GM19438 (cell line): ENCODE measurements around the gene CST6.
"Not testable (repeated sequence)": the region's sequence is repeated elsewhere in the genome, so short reads cannot be mapped to it uniquely, and the experiment has no call there.

Source experiments
- ATAC-seq: cut with Tn5 transposase; IDR thresholded peaks from one replicate; pipeline ENCODE4 v1.9.1; 2021; ENCODE audit warnings: low read depth; ENCODE audit not compliant: unreplicated experiment

The CST6 gene

GRCh38 chr11:66012946-66013761 lies 1.3 kb downstream of the CST6 start:
- ATAC-seq = no peak

GRCh38 chr11:66013762-66014100 lies 1.9 kb downstream of the CST6 start:
- no peak for ATAC-seq

GRCh38 chr11:66014804-66015453 lies 3.1 kb downstream of the CST6 start:
- ATAC-seq = no peak

- no peak for ATAC-seq
These were observed 3.7 kb downstream of the CST6 start for GRCh38 chr11:66015454-66015881.

- ATAC-seq = no peak
These were observed 4.4 kb downstream of the CST6 start for GRCh38 chr11:66015936-66016792.

- no peak for ATAC-seq
These were observed 5.0 kb downstream of the CST6 start for GRCh38 chr11:66016793-66017177.

- no peak for ATAC-seq
These were observed 5.5 kb downstream of the CST6 start for GRCh38 chr11:66017321-66017720.

- ATAC-seq = no peak
These were observed 8.4 kb downstream of the CST6 start for GRCh38 chr11:66020212-66020611.

GRCh38 chr11:66020618-66021357 lies 9.0 kb downstream of the CST6 start:
- ATAC-seq = no peak

- ATAC-seq = no peak
These were observed 10.8 kb downstream of the CST6 start for GRCh38 chr11:66022401-66023185.

GRCh38 chr11:66023186-66023440 lies 11.3 kb downstream of the CST6 start:
- not testable (repeated sequence) for ATAC-seq

GRCh38 chr11:66026017-66026529 lies 14.3 kb downstream of the CST6 start, which contains the start of gene CATSPER1:
Gene CATSPER1 (minus strand): TSS chr11:66026479. CDS start chr11:66026379, 100 bp downstream.
- no peak for ATAC-seq

- ATAC-seq = no peak
These were observed 21.3 kb downstream of the CST6 start for GRCh38 chr11:66032957-66033735.

- ATAC-seq = no peak
These were observed 24.0 kb downstream of the CST6 start for GRCh38 chr11:66035653-66036333.

GRCh38 chr11:66036334-66036710 lies 24.5 kb downstream of the CST6 start:
- ATAC-seq = no peak

GRCh38 chr11:66037327-66037726 lies 25.5 kb downstream of the CST6 start:
- no peak for ATAC-seq

GRCh38 chr11:66039765-66040164 lies 28.0 kb downstream of the CST6 start:
- ATAC-seq = no peak

GRCh38 chr11:66042227-66042995 lies 30.6 kb downstream of the CST6 start:
- no peak for ATAC-seq
